H1 (cell line): ENCODE results near the gene KDM2A.

Experiments
- BRCA1 ChIP-seq: IDR thresholded peaks from 2 replicates; pipeline ENCODE4 v1.6.1; 2012; ENCODE audit warnings: low read depth, low read length, improper control_type of control experiment
- CHD1 ChIP-seq: IDR thresholded peaks from 2 replicates; pipeline ENCODE4 v1.6.1; 2012; ENCODE audit warnings: low read depth, low read length, improper control_type of control experiment
- CTCF ChIP-seq, 3 experiments: IDR thresholded peaks; 1 replicate in 2 of 3; 2 replicates in 1 of 3; pipeline versions ENCODE4 v1.5.1 to v1.6.1; 2011; ENCODE audit warnings: low read length in 3 of 3, mild to moderate bottlenecking in 3 of 3, inconsistent platforms in 2 of 3, low read depth in 1 of 3, moderate library complexity in 1 of 3; ENCODE audit not compliant: insufficient read depth in 1 of 3; ENCODE audit errors: control extremely low read depth in 1 of 3
- EZH2 ChIP-seq: fragments of 200-600 bp; sonication (generic); IDR thresholded peaks from 2 replicates; pipeline ENCODE4 v1.7.1; 2012; ENCODE audit warnings: low read depth, mild to moderate bottlenecking, moderate library complexity, low read length, inconsistent platforms; ENCODE audit not compliant: severe bottlenecking
- FOSL1 ChIP-seq: IDR thresholded peaks from 2 replicates; pipeline ENCODE4 v1.6.1; 2011; ENCODE audit warnings: mild to moderate bottlenecking, low read depth, low read length, moderate library complexity; ENCODE audit not compliant: insufficient read depth
- HDAC6 ChIP-seq: IDR thresholded peaks from one replicate; pipeline ENCODE4 v1.7.1; 2012; ENCODE audit warnings: low read depth, mild to moderate bottlenecking, inconsistent platforms, low read length, moderate library complexity
- JUND ChIP-seq: IDR thresholded peaks from 2 replicates; pipeline ENCODE4 v1.6.1; 2011; ENCODE audit warnings: mild to moderate bottlenecking, improper control_type of control experiment, low read length
- KDM1A ChIP-seq: fragments of 200-600, 300-600 bp; sonication (generic); IDR thresholded peaks from 2 replicates; pipeline ENCODE4 v1.7.1; 2016; ENCODE audit warnings: mild to moderate bottlenecking, low read length, borderline replicate concordance
- POLR2A ChIP-seq, 2 experiments: IDR thresholded peaks; 1 replicate in 1 of 2; 2 replicates in 1 of 2; pipeline ENCODE4 v1.6.1; 2011; ENCODE audit warnings: low read depth in 2 of 2, low read length in 2 of 2, mild to moderate bottlenecking in 2 of 2; ENCODE audit errors: control extremely low read depth in 1 of 2
- RAD21 ChIP-seq, 2 experiments: IDR thresholded peaks in 1 of 2; conservative IDR thresholded peaks in 1 of 2; 2 replicates each; pipeline ENCODE4 v1.6.1; 2011; ENCODE audit warnings: low read depth in 2 of 2, low read length in 2 of 2, improper control_type of control experiment in 1 of 2, inconsistent platforms in 1 of 2, mild to moderate bottlenecking in 1 of 2, moderate library complexity in 1 of 2
- RFX5 ChIP-seq: IDR thresholded peaks from 2 replicates; pipeline ENCODE4 v1.6.1; 2011; ENCODE audit warnings: low read depth, low read length, improper control_type of control experiment, borderline replicate concordance
- RXRA ChIP-seq: IDR thresholded peaks from 2 replicates; pipeline ENCODE4 v1.6.1; 2011; ENCODE audit warnings: low read depth, mild to moderate bottlenecking, low read length, moderate library complexity; ENCODE audit not compliant: insufficient read depth
- ZNF274 ChIP-seq: IDR thresholded peaks from 2 replicates; pipeline ENCODE4 v1.7.0; 2012; ENCODE audit warnings: low read length, borderline replicate concordance; ENCODE audit errors: extremely low read depth

- TF ChIP-seq POLR2A (IDR thresholded peaks at IDR 0.05; ENCODE audit: control extremely low read depth in 1 of 2, low read depth in 2 of 2, low read length in 2 of 2) = no peak
- TF ChIP-seq RXRA = no peak
- no peak for TF ChIP-seq RFX5
- no peak for TF ChIP-seq HDAC6
- no peak for TF ChIP-seq CTCF (IDR thresholded peaks at IDR 0.05; ENCODE audit: control extremely low read depth in 1 of 3, insufficient read depth in 1 of 3, low read depth in 1 of 3, low read length in 3 of 3)
- no peak for TF ChIP-seq BRCA1
- no peak for TF ChIP-seq JUND
- no peak for TF ChIP-seq EZH2
- no peak for TF ChIP-seq RAD21 (IDR thresholded peaks at IDR 0.05 in 1 of 2, conservative IDR thresholded peaks at IDR 0.05 in 1 of 2; ENCODE audit: low read depth in 2 of 2, low read length in 2 of 2)
- no peak for TF ChIP-seq KDM1A
- no peak for TF ChIP-seq CHD1
- TF ChIP-seq ZNF274 = no peak
- no peak for TF ChIP-seq FOSL1
Measured at GRCh38 chr11:67178878-67179277, 59.8 kb downstream of the KDM2A start.
